HG03565 (cell line): Measurements from ENCODE around the gene BTG2.

Experiments
- ATAC-seq: cut with Tn5 transposase; IDR thresholded peaks from one replicate; pipeline ENCODE4 v1.9.1; 2021; ENCODE audit warnings: mild to moderate bottlenecking, moderate library complexity; ENCODE audit not compliant: unreplicated experiment

Gene BTG2

DNA sequence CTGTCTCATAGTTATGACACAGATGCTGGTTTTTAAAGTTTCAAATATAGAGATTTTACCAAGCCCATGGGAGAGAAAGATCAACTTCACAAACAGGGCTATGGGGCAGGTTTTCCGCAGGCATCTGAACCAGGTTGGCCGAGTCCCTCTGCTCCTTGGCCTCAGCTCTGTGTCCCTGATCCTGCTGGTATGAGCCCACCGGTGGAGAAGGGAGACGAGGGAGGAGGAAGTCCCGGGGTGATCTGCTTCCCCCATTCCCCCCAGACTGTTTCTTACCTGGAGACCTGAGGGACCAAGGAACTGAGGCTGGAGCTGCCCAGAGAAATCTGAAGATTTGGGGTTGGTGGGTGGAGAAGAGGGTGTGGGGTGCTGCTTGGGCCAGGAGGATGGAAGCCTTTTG, 28.9 kb upstream of the BTG2 start:
- ATAC-seq = no peak

DNA sequence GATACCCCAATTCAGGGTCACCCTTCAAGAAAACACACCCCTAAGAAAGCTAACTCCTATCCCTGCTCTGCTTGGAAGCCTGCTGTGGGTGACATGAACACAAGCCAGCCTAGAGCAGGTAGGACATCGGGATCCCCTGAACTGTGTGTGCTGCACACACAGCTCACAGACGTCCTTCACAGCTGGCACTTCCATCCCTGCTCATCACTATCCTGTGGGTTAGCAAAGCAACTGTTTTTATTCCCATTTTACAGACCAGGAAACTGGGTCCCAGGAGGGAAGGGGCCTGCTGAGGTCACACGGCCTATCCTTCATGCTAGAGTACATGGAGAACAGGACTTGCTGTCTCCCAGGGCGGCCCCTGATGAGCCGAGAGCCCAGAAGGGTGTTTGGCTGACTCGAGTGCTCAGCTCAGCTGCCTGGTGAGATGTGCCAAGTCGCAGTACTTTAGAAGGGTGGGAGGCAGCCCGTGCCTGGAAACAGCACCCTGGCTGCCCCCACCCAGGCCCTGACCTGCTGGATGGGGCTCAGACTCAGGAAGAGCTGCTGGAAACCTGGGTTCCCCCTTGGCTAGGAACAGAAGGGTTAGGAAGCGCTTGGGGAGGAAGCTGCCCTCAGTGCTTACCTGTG, 28.3 kb upstream of the BTG2 start:
- no peak for ATAC-seq

DNA sequence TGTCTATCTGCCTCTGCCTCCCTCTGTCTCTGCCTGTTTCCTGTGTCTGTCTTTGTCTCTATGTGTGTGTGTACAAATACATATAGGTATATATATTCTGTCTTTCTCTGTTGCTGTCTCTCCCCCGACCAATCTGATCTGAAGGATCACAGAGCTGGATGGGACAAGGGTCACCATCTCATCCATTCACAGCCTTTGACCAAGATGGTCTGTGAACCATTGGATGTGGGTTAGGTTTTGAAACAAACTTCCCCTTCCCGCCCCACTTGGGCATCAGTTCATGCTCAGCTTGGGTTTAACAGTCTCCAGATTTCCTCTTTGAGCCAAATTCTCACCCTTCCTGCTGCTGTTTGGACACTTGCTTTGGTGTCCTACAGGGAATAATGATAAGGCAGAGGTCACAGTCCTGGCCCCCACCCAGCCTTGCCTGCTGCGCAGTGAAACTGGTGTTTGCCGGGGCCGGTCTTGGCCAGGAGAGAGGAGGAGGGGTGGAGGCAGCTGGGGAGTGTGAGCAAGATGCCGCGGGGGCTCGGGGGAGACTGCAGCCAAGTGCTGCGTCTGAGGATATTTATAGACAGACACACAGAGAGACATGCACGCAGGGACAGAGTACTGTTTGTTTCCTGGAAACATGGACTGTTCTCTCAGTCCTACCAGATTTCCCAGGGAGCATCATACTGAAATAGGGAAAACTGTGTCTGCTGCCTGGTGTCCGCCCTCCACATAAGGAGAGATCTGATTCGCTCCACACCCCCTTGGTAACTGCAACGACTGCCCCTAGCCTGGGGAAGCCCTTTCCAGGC, 27.0 kb upstream of the BTG2 start:
- ATAC-seq = no peak

DNA sequence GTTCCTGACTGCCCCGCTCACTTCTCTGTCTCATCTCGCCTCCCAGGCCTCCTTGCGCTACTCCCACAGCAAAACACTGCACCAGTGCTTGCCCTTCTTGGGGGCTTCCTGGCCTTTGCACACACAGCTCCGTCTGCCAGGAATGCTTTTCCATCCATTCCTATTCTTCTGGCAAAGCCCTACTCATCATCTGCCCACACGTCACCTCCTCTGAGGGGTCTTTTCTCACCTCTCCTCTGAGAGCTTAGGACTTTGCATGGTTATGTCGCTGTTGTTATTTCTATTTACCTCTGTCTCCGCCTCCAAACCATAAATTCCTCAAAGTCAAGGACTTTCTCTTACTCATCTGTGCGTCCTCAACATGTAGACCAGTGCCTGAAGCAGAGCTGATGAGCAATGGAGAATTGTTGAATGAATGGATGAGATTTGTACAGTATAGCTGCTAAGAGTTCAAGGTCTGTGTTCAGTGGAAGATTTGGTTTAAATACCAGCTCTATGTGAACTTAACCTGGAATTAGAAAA, 26.4 kb upstream of the BTG2 start:
- ATAC-seq = no peak

DNA sequence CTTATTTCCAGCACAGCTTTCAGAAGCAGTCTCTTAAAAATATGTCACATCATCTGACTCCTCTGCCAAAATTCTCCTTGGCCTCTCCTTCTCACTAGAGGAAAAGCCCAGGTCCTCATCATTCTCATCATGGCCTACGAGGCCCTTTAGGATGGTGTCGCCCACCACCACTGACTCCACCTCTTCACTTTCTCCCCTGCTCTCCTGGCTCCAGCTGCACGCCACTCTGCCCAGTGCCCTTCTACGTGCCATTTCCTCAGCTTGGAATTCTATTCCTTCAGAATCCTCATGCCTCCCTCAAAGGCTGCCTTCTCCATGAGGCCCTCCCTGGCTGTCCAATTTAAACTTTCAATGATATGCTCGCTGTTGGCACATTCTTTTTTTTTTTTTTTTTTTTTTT, 25.3 kb upstream of the BTG2 start:
- ATAC-seq = no peak

DNA sequence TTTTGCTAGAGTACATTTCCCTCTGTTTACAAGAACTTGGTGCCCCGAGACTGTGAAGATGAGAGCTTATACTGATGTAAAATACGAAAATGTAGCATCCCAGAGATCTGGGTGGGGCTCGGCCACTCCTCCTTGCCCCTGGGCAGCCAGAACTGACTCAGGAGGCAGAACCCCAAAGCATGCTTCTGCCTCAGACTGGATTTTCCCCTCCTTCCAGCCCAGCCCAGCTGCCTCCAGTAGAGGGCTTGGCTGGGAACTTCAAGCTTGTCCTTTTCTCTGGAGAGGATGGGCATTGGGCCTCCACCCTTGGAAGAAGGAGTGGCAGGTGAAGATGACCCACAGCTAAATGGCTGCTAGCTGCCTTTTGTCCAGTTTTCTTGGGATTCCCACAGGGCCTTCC, 24.3 kb upstream of the BTG2 start:
- no peak for ATAC-seq

DNA sequence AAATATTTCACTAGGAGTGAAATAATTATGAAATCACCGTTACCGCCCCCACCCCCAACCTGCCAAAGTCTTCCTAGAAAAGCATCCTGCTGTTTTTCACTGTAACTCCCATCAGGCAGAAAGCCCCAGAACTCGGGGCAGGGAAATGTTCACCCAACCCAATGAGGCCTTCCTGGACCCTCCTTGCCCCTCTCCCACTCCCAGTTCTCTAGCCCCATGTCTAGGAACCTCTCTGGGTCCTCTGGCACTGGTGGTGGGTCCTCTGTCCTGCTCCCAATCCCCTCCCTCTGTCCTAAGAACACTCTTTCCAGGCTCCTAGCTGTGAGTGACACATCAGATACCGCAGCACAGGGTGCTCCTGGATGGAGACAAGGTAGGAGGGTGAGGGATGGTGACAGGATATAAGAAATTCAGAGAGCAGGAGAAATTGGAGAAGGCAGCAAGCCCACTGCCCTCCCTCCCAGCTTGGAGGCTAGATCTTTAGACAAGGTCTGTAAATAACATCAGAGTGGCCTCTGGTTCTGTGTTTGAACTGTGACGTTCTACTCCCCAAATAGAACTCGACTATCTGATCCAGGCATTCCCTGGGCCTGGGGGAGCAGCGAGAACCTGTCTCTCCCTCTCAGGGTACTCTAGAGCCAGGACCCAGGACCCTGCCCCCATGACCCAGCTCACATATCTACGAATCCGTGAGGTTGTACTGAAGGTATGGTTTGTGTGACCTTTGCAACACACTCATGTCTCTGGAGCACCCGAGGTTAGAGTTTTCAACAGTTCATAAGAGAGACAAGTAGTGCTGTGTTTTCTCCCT, 23.3 kb upstream of the BTG2 start:
- ATAC-seq = no peak

DNA sequence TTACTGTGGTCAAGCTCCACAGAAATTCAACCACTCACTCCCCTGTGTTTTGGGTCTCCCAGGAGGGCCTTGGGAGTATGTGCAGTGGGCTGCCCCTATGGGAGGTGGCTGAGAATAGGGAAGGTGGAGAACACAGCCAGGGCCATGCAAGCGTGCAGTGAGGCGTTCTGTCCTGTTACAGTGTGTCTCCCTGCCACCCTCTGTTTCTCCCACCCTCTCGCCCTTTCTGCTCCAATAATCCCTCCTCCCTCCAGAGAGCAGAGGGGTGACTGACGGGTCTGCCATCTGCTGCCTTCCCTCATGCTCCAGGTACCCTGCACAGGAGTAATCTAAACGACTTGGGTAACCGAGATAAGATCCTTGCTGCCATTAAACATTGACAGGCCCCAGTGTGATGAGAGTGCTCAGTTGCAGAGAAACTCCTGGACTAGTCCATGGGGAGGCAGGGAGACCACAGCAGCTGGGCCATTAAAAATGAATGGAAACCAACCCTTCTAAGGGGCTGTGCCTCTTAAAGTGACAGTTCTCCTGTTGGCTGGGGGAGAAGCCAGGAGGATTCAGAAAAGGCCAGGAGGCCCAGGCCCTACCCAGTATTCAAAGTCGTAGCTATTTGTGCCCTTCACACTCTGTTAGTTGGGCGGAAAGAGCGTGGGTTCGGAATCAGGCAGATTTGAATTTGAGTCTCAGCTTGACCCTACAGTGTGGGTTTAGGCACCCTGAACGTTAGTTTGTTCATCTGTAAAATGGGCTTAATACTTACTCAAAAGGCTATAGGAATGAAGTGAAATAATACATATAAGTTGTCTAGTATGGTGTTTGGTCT, 22.4 kb upstream of the BTG2 start:
- ATAC-seq = no peak

DNA sequence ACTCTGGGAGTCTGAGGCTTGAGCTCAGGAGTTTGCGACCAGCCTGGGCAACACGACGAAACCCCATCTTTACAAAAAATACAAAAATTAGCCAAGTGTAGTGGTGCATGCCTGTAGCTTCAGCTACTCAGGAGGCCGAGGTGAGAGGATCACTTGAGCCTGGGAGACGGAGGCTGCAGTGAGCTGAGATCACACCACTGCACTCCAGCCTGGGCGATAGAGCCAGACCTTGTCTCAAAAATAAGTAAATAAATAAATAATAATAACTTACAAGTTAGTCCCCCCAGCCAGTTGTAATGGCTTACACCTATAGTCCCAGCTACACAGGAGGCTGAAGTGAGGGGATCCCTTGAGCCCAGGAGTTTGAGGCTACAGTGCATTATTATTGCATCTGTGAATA, 21.7 kb upstream of the BTG2 start:
- ATAC-seq = no peak

DNA sequence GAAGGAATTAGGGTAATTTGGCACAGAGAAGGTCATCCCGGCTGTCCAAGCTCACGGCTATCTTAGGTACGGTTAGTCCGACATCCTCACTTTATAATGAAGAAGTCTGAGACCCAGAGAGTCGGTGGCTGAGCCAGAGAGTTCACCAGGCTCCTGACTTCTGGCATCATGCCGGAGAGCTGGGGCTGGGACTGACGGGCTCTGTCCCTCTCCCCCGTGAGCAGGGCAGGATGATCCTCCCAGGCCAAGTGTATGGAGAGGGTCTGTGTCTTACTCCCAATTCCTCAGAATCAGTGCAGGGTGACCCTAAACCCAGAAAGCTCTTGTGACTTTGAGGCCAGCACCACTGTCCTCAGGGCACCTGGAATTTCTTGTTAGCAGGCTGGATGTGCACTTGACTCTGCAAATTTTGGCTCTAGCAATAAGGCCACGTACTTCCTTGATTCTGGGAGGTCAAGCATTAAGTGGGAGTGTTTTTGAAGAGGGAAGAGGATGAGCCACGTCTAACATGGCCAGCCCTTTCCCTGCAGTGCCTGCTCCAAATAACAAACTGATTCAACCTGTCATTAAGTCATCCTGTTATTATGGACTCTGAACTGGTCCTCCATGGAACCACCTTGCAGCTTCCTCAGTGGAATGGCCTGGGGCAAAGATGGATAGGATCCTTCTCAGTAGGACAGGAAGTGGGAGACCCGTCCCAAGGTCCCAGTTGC, 20.8 kb upstream of the BTG2 start:
- ATAC-seq = no peak

DNA sequence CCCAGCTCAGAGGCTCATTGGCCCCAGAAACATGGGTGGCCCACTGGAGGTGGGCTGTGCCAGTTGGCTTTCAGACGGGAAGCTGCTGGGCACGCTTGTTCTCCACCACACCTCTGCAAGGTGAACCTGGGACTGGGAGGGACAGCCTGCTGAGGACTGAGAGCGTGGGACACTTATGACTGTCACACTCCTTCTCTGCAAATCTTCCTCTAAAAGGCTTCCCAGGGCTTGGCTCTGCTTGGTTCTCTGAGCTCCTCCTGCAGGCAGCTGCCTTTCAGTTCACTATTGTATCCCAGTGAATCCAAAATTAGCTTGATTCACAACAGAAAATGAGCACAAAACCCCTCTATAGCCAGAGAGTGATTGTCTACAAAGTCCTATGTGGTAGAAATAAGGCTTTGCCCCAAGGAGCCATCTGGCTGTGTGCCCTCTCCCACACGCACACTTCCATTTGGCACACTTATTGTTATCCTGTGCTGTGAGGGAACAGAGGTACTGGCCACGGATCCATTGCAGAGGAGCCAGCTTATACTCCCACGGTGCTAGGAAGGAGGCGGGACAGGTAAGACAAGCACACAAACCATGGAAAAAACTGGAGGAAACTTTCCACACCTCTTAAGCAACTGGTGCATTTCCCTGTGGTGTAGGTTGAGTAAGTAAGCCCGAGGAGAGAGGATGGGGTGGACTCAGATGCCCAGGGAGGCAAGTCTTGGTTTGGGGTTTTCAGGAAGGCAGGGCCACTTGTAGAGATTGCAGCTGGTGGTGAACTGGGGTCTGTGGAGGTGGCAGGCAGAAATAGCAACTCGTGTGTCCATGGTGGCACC, 18.9 kb upstream of the BTG2 start:
- no peak for ATAC-seq

DNA sequence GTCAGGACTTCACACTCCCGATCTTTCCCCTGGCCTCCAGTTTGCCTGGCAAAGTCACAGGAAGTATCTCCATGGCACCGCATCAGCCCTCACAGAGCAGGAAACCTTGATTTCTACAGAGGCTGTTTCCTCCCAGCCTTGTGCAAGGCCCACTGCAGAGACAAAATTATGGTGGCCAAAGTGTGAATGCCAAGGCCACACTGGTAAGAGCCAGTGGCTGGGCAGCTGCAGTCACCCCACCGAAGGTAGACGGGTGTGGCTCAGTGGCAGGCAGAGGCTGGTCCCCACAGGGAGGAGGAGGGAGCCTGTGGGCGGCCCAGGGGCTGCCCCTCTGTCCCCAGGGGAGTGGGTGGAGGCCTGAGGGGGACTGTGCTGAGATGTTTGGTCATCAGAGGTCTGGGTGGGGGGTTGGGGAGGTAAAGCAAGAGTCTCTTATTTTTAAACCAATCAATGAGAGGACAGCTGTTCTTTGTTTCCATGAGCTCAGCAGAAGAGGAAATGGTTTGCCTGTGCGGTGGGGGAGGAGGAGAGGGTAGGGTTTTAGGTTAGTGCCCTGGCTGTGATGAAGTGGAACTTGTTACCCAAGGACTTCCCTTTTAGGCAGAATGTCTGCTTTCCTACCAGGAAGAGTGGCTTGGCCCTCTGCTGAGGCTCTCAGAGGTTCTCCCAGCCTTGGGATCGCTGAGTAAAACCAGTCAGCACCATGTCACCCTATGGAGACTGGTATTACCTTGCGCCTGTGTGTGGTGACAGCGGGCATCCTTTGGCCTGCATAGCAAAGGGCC, 18.0 kb upstream of the BTG2 start:
- peak; percentile 31 for ATAC-seq

DNA sequence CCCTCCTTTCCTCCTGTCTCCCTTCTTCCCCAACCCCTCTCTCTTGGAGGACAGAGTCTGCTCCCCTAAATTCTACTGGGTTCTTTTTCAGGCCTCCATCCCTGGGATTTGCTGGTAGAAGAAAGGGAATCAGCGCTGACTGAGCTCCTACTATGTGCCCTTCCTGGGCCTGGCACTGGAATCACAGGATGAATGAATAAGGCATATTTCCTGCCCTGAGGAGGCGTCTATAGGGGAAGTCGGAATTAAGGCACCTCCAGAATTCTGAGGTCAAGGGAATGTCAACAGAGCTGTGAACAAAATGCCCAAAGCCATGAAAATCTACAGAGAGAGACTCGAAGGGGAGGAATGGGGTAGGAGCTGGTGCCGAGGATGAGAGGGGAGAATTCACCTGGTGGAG, 17.4 kb upstream of the BTG2 start:
- no peak for ATAC-seq

DNA sequence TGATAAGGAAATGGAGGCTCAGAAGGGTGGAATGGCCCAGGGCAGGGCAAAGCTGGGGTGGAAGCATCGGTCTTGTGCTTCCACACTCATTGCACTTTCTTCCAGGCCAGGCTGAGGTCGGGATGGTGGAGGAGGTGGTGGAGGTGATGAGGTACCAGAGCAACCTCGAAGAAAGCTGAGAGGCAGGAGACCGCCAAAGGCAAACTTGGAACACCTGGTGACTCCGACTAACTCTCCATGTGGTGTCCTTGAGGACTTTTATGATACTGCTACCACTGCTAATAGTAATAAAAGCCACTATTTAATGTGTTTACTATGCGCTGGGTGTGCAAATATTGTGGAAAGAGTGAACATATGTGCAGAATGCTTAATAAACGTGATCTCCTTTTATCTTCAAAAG, 16.9 kb upstream of the BTG2 start:
- no peak for ATAC-seq

DNA sequence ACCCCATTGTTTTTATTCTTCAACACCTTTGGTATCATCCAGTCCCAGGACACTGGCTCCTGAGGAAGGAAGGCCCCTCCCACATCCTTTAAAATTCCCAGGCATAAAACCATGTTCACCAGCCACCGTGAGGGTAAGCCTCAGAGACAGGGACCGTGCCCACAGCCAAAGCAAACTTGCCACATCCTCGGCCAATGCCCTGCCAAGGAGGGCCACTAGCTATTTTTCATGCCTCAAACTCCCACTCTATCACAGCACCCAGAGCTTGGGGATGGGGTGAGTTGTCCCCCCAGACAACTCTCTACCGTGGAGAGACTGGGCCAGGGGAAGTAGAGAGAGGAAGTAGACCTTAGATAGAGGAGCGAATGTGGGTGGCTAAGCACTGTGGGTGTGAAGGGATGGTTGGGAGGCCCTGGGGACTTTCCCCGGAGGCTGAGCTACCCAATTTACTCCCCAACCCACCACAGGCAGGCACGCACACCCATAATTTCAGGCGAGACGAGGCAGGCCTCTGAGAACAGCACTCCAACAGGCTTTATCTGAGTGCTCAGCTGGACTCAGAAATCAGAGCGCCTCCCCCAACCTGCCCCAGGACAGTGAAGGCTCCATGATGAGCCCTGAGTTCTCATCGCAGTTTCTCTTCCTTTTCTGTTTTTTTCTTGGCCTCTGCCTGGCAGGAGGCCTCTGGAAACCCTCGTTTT, 15.9 kb upstream of the BTG2 start:
- peak; percentile 48 for ATAC-seq

DNA sequence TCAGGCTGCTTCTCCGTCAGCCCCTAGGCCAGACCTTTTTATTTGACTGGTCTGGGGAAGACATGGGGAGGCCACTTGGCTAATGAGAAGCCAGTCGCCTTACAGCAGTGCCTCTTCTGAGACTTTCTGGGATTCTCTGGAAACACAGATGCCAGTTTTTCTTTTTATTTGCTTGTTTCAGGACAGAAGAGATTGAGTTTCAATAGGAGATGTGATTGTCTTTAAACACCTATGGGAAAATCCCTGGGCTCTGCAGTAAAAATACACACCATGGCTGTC, 15.4 kb upstream of the BTG2 start:
- ATAC-seq = no peak

DNA sequence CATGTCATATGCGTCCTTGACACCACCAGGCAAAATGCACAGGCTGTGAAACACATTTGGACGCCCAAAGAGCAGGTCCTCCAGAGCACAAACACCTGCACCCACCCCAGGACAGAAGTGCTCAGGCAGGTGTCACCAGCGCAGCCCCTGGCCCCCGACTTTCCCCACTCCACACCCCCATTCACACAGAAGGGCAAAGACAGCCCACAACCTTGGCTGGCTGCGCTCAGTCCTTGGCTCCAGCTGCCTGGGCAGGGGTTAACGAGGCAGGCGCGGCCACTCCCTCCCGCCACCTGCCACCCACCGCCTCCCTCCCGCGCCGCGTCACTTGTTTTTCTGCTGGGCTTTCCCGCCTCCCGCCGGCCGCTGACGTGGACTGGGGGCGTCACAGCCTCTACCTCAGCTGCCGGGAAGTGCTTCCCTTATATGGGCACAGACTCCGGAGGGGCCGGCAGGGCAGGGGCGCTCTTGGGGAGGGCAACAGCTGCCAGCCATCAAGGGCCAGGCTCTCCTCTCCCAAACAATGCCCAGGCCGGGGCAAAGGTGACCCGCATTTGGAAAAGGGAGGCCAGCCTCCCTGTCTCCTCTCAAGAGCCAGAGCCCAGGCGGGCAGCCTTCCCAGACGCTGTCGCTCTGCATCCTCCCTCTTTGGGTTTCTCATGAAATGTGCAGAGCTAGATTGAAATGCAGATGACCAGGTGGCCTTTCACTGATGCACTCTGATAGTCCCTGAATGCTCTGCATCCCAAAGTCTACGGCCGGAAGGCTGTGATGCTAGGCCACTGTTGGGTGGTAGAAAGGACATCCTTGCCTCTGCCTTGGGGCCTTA, 14.8 kb upstream of the BTG2 start:
- ATAC-seq = peak; percentile 36
